Right forelimb (tissue), 1 donor: ENCODE results near the gene KCND3.

Experiments
- DNase-seq: peaks from one replicate; pipeline ENCODE4 v3.0.0-alpha.2; 2018

KCND3 gene

GRCh38 chr1:111956155-111956771 lies 33.2 kb downstream of the KCND3 start:
- DNase-seq: no peak

GRCh38 chr1:111955755-111956154 lies 33.7 kb downstream of the KCND3 start:
- no peak for DNase-seq

DNA sequence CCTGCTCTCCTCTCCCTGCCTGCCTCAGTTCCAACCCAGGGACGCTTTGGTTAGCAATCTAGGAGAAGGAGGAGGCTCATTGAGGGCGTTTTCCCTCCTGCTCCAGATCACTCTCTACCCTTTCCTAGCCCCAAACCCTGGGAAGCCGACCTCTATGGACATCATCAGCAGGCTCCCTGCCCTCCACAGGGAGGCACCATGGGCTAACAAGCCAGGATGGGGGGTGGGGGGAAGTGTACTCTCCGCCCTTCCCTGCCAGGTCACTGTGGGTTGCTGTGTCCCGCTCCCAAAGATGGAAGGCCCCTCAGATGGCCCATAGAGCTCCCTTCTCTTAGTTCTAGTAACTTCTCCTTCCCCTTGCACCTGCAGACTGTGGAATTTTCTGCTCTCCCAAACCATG lies 35.7 kb downstream of the KCND3 start:
- no peak for DNase-seq

GRCh38 chr1:111952125-111952657 lies 37.3 kb downstream of the KCND3 start:
- no peak for DNase-seq

GRCh38 chr1:111948209-111949171 lies 41.0 kb downstream of the KCND3 start:
- no peak for DNase-seq

- DNase-seq: no peak
Observed at GRCh38 chr1:111943846-111944749, 45.4 kb downstream of the KCND3 start.

GRCh38 chr1:111943066-111943465 lies 46.4 kb downstream of the KCND3 start:
- no peak for DNase-seq

GRCh38 chr1:111938536-111938935 lies 50.9 kb downstream of the KCND3 start:
- DNase-seq: no peak

- no peak for DNase-seq
Observed at GRCh38 chr1:111938123-111938522, 51.3 kb downstream of the KCND3 start.

DNA sequence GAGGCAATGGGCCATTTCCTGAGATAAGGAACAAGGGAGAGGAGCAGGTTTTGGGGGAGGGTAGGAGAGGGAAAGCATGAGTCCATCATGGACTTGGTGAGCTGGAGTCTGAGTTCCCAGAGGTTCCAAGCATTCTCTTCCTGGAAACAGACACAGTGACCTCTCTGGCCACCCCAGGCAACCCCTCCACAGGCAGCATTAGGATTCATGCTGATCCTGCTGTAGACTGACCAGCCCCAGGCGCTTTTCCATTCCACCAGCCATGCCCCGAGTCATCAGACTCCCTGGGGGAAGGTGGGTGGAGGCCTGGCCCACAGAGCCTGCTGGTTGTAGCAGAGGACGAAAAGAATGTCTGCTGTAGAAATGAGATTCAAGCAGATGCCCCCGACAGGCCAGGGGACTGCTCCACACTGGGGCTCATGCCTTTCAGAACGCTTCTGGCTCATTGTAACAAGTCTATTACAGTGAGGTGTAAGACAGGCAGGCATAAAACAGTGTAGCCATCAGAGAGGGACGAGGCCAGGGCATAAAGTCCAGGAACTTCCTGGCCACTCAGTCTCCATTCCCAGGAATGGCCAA lies 52.2 kb downstream of the KCND3 start:
- DNase-seq: no peak

DNA sequence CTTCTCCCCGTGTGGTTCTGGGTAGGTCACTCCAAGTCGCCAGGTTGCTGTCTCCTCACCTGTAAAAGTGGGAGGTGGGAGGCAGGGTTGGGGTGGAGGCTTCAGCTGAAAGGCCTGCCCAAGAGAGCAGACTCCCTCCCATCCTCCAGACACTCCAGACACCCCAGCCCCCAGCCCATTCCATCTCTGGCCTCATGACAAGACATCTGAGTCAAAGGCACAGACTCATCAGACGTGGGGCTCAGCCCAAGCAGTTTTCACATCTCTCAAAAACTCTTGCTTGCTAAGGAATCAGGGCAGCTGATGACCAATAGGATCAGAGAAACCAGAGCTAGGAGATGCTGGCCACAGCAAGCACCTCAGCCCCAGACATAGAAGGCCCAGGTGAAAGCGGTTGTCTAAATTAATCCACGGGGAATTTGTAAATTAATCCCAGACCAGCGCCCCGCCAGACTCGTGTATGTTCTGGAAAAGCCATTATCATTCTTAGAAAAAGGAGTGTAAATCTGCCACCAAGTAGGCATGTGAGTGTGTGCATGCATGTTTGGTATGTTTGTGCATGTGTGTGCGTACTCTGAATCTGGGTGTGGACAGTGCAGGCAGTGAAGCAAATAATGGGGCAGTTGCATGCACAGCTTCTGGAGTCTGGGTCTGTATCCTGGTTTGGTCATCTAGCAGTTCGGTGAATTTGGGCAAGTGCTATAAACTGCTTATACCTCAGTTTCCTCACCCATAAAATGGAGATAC lies 55.2 kb downstream of the KCND3 start:
- no peak for DNase-seq

DNA sequence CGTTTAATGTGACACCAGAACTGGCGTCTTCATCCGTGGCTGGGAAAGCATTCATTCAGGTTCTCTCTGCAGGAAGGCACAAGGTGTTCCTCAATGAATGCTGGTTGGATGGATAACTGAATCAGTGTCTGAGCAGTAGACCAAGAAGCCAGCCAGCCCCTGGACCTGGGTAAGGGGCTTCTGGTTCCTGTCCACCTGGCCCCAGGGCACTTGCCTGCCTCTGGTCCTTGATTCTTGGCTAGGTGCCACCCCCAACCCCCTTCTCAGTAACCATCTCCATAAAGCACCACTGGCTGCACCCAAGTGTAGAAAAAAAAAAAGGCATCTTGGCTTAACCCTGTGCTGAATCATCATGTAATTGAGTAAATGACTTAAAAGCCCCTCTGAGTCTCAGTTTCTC lies 59.1 kb downstream of the KCND3 start:
- no peak for DNase-seq

DNA sequence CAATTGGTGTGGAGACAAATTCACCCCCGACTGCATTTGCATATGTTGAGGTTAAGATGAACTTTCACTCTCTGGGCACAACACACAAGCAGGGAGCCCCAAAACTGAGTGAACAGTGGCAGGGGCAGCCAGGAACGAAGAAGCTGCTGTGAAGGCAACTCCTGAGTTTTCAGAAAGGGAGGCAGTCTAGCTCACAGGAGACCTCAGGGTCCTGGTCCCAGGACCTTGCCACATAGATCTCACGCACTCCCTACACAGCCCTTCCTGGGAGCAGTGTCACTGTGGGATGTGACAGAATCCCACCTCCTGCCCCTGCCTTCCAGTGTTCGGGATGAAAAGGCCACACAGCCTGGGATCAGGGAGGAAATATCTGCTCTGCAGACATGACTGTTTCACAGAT lies 60.9 kb downstream of the KCND3 start:
- no peak for DNase-seq

DNA sequence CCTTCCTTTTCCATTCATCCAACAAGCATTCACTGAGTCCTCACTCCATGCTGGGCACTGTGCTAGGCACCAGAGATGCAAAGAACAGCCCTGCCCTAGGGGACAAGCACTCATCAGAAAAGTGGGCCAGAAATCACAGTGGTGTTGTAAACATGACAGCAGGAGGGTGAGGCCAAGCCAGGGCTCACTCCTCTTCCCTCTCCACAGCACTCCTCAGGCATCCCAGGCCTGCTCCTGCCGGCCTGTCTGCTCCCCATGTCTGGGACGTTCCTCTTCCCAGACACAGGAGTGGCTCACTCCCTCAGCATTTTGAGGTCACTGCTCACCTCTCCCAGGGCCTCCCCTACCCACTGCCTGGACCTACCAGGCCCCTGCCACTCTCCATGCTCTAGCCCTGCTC lies 61.8 kb downstream of the KCND3 start:
- no peak for DNase-seq

- no peak for DNase-seq
Observed at GRCh38 chr1:111924786-111925185, 64.7 kb downstream of the KCND3 start.

DNA sequence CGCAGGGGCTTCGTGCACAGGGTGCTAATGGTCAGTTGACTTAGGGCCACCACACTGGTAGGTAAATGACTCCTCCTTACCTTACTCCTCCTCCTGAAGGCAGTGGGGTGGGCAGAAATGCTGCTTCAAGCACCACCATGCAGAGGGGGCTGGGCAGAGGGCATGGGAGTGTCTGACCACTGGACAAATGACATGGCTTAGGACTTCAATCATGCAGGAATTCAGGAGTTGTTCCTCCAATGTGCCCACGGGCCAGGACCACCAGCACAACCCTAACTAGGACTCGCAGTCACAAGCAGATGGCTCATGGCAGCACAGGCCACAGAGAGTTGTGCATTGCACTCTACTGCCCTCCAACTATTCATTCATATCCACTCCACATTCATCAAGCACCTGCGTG lies 65.7 kb downstream of the KCND3 start:
- DNase-seq: no peak

- no peak for DNase-seq
Observed at GRCh38 chr1:111921948-111922347, 67.5 kb downstream of the KCND3 start.

- no peak for DNase-seq
Observed at GRCh38 chr1:111920221-111921024, 69.0 kb downstream of the KCND3 start.

DNA sequence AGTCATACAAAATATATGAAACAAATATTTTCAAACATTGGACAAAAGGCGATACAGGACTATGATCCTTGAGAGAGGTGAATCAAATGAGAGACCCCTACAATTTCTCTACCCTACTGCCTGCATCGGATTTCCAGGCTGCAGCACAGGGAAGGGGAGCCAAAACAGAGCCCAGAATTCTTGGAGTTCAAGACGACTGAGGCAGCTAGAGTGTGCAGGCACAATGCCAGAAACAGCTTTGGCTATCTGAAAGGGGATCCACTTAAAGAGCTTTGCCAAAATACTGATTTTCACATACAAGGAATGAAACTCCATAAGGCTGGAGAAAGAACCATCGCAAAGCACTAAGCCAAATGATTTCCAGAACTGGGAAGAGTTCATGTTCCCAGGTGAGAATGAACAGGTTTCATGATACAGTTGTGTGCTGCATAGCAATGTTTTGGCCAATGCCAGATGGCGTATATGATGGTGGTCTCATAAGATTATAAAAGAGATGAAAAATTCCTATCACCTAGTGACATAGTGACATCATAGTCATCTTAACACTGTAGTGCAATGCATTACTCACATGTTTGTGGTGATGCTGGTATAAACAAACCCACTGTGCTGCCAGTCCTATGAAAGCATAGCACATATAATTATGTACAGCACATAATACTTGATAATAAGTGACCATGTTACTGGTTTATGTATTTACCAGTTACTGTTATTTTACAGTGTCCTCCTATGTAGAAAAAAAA lies 77.5 kb downstream of the KCND3 start:
- DNase-seq: no peak

GRCh38 chr1:111911061-111911460 lies 78.4 kb downstream of the KCND3 start:
- no peak for DNase-seq
